ENCODE measurements around the gene ERN1.
A peak's percentile ranks its signal among the peaks of the same experiment; 100 is the strongest.
"Not testable (repeated sequence)": the region's sequence is repeated elsewhere in the genome, so short reads cannot be mapped to it uniquely, and the experiment has no call there.

ERN1 gene

DNA sequence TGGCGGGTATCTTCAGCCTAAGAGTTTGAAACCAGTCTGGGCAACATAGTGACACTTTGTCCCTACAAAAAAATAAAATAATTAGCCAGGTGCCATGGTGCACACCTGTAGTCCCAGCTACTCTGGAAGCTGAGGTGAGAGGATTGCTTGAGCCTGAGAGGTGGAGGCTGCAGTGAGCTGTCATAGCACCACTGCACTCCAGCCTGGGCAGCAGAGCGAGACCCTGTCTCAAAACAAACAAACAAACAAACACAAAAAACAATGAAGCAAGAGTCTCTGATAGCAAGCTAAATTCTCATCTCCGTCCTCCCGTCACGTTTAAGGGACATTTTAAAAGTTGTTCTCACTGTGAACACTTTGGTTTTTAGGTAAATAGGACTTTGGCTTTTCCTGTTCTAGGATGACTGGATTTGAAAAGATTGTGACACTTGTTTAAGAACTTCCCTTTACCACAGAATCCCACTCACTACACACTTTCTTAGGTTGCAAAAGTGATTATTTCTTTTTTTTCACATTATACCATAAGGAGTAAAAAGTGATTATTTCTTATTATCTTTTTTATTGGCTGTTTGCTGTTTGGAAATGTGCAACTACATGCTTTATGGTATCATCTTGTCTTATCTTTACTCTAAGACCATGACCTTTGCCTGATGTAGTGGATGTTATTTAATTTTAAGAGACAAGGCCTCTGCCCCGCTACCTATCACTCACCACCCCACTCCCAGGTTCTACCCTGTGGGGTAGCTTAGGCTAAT lies 4.4 kb upstream of the ERN1 start:
- no peak for DNase-seq

DNA sequence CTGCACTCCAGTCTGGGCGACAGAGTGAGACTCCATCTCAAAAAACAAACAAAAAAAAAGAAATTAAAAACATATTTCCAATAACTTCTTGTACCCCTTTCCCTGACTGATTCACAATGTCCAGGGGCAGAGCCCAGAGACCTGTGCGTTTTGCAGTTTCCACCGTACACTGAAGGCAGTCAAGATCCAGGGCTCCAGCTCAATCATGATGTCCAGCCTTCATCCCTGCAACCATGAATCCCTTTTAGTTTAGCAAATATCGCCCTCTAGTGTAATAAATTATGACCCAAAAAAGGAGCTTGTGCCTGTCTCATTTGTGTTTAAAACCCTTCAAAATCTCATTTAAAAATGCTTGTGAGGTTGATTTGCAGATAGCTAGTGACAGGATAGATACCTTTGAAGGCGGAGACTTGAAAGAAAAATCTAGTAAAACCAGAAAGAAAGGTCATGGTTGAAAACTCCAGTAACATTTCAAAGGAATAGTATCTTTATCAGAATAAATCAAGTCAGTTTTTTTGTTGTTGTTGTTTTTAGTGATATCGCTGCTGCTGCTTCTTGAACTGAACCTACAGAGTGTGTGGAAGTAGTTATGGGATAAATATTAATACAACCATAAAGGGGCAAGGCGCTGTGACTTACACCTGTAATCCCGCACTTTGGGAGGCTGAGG lies 3.7 kb upstream of the ERN1 start:
- DNase-seq, result peak; percentile 84

DNA sequence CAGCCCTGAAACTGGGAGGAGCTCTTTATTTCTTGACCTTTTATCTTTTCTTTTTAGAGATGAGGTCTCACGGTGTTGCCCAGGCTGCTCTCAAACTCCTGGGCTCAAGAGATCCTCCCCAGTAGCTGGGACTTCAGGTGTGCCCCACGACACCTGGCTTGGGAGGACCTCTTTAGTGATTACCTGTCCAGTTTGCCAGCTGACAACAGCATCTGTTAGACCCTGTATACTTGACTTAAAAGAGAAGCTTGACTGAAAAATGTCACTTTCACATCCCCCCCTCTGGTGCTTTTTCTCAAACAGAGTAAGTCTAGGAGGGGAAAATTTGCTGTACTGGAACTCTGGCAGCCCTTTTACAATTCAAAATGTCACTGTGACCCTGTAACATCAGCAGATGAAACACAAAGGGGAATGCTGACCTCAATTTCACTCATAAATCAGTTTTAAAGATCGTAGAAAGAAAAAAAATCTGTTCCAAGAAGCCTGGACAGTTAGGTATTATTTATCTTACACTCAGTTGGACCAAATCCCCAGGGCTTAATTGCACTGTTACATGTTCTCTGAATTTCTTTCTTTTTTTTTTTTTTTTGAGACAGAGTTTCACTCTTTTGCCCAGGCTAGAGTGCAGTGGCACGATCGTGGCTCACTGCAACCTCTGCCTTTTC lies 1.8 kb upstream of the ERN1 start:
- no peak for DNase-seq

DNA sequence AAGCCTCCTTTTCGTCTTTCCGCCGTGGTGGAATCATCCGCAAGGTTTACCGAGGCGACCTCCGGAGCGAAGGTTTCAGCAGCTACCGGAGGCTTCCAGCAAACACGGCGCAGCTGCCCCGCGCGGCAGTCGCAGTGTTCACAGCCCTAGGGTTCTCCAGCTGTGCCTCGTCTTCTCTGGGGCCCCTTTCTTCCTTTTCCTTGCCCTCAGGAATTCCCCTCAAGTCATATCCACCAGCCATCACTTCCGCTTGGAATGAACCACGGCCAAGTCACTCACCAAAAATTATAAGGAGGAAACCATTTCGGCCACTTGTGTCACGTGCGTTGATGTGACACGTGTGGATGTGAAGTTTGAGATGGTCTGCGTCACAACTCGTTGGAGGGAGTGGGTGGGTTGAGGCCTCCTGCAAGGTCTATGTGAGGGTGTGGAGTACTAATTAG lies 636 bp upstream of the ERN1 start:
- no peak for DNase-seq

DNA sequence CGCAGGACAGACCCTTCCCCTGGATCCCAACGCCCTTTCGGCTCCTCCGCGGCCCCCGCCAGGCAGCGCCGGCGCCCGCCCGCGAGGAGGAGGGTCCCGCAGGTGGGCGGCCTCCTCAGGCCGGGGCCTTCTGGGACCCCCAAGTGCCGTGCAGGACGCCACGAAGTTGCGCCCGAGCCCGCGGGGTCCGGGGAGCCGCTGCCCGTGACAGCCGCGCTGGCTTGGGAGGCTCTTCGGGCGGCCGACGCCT lies 504 bp downstream of the ERN1 start:
- no peak for DNase-seq

DNA sequence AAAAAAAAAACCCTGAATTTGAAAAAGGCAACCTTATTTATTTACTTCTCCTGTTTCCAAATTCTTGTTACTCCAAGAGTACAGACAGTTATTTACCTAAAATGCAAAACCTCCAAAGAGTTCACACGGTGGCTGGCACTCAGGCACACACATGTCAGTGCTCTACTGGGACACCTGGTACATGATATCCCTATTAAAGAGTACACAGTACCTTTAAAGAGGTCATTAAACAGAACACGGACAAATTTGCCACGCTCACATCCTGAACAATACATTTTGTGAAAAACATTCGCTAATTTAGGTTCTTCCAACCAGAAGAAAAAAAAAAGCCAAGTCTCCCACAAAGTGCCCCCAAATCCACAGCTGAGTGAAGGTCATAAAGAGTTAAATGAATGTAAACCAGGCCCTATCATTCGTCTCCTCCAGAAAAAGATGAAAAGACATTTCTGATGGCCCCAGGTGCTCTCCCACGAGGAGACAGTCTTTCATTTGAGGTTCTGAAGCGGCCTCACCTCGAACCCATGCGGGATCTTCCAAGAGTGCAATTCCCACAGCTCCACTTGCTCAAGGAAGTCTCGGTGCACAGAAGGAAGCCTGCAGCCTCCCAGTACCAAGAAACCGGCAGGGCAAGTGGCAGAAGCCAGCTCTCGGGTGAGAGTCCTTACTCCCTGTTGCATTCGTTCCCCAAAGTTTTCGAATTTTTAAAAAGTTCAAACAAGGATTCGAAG lies 993 bp downstream of the ERN1 start:
- peak; percentile 35 for DNase-seq

DNA sequence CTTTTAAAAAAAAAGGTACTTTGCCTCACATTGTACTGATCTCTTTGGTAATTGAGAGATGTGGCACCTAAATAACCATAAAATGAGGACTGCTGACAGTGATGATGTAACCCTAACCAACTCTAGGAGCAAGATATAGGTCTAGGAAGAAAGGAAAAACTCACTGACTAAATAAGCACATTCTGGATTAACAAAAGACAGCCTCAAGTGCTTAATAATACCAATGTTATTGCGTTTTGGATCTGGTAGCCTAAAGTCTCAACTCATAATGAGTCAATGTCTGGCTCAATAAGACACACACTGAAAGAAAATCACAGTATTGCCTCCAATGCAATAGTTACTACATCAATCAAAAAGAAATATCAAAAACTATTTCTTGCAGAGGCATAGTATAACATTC lies 3.0 kb downstream of the ERN1 start:
- no peak for DNase-seq

DNA sequence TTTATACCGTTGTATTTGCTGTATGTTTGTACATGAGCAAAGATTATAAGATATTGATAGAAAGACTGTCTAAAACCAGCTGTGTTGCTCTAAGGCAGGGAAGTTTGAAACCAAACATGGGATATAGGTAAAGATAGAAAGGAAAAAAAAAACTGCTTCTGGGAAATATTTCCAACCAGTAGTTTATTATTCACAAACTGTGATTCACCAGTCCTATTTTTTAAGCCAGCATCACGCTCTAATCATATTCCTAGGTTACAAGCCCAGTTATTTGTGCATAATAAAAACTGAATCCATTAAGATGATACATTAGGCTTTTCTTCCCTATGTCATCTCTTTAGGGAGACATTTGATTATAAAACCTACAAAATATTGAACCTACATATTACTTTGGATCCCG lies 4.0 kb downstream of the ERN1 start:
- DNase-seq, result no peak

DNA sequence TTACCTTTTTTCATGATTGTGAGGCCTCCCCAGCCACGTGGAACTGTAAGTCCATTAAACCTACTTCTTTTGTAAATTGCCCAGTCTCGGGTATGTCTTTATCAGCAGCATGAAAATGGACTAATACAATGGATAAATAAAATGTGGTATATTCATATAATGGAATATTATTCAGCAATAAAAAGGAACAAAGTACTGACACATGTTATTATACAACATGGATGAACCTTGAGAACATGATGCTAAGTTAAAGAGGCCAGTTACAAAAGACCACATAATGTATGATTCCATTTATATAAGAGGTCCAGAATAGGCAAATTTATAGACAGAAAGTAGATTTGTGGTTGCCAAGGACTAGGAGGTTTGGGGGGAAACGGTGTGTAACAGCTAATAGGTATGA lies 5.3 kb downstream of the ERN1 start:
- DNase-seq, result no peak

DNA sequence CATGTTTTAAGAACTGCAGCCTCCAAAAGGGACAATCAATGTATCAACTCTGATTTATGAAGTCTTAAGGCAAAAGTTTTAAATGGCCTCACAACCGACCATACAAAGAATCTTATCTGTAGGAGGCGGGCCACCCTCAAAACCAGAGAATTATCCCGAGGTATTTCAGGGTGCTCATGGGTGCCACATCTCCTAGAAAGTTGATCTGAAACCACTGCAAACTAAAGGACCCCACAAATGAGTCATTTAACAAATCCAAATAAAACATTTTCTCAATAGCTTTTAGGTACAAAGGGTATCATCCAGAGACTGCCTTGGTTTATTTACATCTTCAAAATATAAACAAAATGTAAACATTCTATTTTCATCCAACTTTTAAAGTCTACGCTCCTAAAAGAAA lies 6.8 kb downstream of the ERN1 start:
- no peak for DNase-seq

DNA sequence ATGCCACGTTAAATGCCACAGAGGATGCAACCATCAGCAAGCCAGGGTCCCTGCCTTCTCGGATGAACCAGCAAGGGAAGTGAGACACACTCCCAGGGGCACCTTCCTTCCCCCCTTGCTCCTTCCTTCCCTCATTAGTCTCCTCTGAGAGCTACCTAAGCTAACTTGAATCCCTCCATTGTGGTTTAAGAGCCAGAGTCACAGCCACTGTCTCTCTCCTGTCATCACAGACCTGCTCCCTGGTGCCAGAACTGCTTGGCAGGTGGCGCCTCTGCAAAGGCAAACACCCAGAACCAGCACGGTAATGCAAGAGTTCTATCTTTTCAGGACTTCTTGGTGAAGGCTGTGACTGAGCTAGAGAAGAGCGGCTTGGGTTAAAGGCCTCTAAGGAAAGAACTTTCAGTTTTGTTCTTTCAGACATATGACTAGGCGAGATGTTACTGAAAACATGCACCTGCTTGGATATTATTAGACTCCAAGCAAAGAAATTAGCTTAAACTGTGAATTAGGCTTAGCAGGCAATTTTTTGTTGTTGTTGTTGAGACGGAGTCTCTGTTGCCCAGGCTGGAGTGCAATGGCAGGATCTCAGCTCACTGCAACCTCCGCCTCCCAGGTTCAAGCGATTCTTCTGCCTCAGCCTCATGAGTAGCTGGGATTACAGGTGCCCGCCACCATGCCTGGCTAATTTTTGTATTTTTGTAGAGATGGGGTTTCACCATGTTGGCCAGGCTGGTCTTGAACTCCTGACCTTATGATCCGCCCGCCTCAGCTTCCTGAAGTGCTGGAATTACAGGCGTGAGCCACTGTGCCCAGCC lies 8.8 kb downstream of the ERN1 start:
- DNase-seq, result not testable (repeated sequence)

DNA sequence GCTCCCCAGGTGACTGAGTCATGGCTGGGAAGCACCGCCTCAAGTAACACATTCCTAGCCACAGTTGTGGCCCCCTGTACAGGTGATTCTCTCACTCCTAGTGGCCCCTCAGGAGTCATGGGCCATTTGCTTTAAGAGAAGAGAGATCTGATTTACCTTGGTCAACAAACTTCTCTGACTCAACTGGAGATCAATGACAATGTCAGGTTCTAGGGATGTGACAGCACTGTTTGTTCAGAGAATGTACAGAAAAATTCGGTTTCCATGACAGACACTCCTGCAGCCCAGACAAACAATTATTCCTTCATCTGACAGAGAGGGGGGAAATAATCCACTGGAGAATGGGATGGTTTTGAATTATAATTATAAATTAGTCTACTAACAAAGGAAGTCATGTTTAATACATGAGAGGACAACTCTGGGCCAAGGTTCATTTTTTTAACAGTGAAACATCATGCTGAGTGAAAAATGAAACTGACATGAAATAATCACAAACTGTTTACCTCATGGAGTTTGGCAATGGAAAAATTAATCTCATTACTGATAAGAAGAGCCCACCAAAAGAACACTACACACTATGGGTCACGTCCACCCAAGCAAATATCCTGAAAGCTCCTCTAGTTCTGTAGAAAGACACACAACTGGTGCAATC lies 9.7 kb downstream of the ERN1 start:
- no peak for DNase-seq

DNA sequence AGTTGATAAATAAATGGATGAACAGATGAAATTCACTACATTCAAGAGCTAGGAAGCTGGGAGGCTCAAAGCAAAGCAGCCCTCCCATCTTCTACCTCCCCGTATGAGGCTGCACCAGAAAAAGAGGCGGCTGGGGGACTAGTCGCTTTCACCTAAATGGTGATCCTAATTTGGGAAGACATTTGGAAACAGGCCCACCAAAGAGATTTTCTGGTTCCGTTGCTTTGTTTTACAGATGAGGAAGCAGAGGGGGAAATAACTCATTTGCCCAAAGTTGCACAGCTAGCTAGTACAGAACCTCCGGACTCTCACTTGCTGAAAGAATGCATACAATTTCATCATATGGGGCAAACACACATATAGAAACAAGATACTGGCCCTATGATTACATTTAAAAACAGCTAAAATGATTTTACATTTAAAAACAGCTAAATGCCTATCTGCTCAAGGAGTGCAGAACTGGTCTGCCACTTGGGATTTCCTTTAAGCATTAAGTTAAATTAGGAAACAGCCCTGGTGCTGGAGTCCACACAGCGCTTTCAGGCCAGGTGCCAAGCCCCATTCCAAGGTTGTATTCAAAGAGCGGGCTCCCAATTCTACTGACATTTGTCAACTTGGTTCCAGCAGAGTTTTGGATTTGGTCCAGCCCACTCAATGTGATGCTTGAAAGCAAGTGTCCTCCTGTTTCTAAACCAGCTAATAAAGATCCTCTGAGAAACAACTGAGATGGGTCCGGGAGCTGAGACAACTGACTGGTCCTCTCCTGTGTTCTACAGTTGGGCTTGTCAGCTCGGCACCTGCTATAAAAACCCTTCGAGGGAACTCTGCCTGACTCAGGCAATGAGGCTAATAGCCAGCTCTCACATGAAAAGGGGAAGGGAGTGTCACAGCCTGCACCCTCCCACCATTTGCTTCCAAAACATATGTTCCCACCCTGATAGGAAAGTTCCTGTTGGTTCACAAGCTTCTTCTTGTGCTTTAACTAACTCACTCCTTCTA lies 11.7 kb downstream of the ERN1 start:
- DNase-seq, result peak; percentile 78

DNA sequence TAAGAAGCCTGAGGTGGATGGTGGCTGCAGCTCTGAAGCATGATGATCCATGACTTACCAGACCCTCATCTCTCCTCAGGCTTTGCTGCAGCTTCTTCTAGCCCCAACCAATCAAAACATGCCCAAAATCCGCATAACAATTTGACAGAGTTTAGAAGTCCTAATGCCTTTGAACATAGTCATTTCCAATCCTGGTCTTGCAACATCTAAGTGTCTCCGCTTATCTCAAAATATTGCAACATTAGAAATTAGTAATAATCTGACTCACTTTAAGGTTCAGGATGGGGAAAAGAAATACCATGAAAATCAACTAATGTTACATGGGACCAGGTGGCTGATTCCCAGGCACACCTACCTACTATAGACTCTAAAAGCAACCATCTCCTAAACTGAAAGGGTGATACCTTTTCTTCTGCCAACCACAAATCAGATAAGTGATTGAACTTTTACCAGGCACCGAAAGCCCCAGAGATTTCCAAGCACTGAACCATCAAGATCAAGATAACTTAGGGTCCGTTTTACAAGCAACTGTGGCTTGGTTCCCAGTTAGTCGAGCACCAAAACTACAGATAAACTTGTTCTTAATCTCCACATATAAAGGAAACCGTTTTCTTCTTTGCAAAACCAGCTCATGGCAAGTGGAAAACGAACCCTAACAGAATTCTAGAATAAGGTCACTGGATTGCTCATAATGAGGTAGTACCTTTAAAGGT lies 14.0 kb downstream of the ERN1 start:
- no peak for DNase-seq

DNA sequence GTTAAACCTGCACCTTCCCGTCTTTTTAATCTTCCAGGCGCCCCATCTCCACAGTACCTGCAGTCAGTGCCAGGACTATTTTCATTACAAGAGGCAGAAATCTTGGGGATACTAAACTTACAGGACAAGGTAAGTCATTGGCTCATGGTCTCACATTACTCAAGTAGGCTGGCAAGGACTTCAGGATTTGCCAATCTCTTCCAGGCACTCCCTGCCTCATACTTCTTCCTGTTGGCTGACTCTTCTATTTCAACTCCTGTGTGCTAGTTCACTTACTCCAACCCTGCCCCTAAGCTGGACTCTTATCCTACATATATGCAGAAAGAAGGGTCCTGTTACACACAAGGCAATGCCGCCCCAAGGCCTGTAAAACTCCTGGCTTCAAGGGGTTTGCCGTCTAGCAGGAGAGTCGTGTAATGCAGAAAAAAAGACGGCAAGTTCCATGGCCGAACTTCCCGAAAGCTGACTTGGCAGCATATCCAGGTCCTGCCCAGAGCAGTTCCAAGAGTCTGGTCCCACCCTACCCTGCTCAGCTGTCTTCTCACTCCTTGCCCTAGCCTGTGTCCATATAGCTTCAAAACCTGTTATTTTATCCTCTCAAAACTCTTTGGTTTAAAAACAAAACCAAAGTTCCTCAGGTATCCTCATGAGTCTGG lies 14.8 kb downstream of the ERN1 start:
- no peak for DNase-seq

DNA sequence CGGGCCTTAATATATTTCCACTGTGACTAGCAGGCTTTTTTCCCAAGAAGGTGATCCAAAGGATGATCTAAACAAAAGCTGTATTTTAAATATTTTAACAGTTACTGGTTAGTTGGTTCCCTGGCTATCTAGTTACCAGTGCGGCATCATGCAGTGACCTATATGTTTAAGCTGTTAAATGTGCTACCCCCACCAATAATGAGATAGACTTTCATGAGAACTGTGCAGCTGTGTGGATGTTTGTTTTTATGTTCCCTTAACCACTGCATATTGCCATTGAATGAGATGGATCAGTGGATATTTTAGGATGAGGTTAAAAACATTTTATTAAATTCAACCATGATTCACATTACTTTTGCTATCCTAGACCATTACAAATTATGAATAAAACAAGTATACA lies 16.9 kb downstream of the ERN1 start:
- DNase-seq, result no peak

DNA sequence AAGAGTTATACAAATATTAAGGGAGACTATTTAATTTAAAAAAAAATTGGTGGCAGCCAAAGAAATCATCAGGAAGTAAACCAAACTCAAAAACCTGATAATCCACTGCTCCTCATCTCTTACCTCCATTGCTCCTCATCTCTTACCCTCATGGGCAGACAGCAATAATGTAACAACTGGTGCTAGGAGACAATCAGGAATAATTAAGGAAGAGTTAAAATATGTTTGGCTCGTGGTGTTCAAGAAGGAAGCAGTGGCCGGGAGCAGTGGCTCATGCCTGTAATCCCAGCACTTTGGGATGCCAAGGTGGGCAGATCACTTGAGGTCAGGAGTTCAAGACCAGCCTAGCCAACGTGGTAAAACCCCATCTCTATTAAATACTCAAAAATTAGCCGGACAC lies 18.1 kb downstream of the ERN1 start:
- no peak for DNase-seq

DNA sequence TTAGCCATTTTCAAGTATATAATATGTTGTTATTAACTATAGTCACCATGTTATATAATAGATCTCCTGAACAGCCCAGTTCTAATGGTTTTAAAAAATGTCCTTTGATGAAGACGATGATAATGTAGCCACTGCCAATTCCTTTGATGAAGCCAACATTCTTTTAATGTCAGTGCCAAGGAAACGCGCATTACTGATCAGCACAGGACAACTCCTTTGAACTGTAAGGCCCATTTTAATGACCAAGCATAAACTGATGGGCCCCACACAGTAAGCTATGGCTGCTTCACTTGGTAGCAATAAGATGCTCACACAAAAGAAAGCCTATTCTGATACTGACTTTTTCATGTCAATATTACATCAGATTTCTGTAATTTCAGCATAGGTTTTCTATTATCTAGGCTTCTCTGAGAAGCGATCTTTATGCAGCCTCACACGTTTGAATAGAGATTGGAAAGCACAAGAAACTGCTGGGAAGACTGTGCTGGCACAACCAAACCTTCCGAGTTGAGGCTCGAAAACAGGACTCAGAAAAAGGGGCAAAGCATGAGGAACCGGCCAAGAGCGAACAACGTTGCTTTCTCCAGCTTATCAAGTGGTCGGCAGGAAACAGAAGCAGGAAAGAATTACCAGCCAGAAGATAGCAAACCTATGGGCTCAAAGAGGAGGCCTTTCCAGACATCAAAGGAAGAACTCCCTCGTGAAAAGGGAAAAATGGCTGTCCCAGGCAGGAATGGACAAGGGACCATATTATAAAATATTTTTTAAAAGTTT lies 19.4 kb downstream of the ERN1 start:
- peak; percentile 65 for DNase-seq

DNA sequence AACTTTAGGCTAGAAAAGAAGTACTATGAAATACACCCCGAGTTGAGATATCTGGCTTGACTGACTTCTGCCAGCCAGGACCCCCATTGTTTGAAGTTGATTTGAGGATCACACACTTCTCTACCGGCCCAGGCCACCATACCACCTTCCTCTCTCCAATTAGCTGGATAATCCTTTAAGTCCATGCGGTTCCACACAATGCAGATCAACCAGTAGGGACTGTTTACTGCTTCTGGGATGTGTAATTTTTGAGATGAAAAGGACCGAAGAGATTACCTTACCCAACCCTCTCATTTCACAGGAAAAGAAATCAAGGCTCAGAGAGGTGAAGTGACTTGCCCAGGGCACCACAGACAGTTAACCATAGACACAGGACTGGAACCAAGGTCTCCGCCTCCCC lies 20.5 kb downstream of the ERN1 start:
- DNase-seq, result no peak
